DMS153 (cell line): Measurements from ENCODE around the gene RPS6KA4.
A peak's percentile ranks its signal among the peaks of the same experiment; 100 is the strongest.

Source experiments
- DNase-seq: peaks from one replicate; lab custom pipeline; 2025; lab: John Stamatoyannopoulos, UW

The RPS6KA4 gene

DNA sequence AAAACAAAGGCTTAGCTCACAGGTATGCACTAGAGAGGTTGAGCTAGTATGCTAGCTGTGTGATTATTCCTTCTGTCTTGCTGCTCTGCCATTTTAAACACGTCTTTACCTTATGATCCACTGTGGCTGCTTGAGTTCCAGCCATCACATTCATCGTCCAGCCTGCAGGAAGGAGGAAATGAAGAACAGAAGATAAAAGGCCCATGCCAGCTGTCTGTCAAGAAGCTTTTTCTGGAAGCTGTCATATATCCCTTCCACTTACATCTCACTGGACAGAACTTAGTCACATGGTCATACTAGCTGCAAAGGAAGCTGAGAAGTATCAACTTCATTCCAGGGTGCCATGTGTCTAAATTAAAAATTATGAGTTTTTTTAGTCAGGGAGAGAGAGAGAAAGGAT, 31.6 kb upstream of the RPS6KA4 start:
- DNase-seq: no peak

DNA sequence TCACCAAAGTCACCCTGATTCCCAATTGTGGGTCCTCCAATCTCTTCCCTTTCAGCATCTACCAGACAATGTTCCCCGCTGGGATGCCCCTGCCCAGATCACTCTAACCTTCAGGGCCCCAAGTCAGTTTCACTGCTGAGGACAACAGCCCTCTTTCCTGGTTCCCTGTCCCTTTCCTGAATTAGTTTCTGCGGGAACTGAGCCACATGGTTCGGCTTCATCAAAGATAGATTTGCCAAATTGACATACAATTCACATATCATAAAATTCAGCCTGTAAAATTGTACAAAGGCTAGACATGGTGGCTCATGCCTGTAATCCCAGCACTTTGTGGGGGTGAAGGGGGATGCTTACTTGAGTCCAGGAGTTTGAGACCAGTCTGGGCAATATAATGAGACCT, 31.0 kb upstream of the RPS6KA4 start:
- DNase-seq: no peak

DNA sequence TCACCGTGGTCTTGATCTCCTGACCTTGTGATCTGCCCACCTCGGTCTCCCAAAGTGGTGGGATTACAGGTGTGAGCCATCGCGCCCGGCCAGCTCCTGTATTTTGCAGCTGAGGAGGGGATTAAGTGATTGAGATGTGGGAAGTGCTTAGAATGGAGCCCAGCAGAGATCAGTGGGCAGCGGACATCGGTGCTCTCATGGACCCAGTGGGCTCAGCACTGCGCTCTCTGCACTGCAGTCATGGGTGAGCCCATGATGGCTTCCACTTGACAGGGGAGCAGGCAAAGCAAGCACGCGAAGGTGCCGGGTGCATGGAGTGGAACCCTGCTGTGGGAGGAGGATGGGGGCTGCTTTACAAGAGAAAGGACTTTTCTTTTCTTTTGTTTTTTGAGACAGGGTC, 28.1 kb upstream of the RPS6KA4 start:
- no peak for DNase-seq

DNA sequence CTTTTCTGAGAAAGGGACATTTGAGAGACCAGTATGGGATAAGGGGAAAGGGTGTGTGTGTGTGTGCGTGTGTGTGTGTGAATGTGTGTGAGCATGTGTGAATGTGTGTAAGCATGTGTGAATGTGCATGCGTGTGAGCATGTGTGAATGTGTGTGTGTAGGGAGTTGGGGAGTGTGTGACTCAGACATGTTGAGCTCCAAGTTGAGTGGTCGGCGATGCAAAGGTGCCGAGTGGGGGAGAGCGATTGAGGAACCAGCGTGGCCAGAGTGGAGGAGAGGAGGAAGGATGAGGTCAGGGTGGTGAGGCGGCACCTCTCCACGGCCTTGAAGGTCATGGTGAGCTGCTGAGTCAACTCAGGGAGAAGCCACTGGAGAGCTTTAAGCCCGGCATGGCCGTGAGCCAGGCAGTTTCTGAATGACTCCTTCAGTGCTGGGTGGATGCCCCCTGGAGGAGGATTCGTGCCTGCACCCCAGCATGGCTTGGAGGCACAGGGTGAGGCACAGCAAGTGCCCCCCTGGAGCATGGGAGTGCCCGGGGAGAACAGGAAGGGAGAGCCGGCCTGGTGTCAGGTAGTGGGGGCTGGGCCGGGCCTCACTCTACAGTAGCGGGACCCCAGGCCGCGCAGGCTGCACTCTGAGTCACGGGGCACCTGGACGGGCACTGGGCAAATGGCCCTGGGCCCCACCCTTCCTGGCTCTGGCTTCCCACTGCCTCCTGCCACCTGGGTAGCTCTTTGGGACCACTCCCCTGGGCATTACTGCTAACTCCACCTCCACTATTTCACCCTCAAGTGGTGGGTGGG, 27.2 kb upstream of the RPS6KA4 start:
- DNase-seq: peak; percentile 70

DNA sequence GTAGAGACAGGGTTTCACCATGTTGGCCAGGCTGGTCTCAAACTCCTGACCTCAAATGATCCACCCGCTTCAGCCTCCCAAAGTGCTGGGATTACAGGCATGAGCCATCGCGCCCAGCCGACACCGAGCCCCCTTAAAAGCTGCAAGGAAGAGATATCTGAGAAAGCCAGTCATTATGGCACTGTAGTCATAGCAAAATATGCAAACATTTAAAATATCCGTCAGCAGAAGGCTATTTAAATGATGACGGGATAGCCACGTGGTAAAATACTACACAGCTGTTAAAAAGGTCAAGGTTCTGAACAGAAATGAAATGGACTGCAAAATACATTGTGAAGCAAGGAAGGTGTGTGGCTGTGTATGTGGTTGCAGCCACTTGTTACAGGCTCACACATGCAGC, 25.4 kb upstream of the RPS6KA4 start:
- DNase-seq: no peak

DNA sequence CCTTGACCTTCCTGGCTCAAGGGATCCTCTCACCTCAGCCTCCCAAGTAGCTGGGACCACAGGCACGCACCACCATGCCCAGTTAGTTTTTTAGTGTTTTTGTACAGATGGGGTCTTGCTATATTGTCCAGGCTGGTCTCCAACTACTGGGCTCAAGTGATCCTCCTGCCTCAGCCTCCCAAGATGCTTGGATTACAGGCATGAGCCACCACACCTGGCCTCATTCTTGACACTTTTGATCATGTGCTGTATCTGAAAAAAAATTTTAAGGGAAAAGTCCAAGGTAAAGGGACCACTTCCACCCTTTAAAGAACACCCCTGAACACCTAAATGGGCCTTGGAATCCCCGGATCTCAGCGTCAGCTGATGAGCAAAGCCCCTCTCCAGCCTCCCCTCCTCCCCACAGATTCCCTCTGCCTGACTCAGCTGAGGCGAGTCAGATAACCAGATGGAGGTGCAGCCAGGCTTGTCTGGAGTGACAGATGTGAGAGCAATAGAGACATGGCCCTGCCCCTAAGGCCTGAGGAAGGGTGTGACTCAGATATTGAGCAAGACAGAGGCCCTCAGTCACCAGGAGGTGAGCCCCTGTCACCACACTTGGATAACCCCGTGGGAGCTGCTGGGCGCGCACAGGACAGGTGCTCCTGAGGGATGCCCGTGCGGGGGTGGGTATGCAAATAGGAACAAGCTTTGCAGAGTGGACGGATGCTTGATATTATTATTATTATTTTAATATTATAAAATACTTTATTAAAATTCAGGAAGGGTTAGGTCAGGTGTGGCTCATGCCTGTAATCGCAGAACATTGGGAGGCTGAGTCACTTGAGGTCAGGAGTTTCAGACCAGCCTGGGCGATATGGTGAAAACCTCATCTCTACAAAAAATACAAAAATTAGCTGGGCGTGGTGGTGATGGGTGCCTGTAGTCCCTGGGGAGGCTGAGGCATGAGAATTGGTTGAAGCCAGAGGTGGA, 23.9 kb upstream of the RPS6KA4 start:
- DNase-seq: peak; percentile 87

DNA sequence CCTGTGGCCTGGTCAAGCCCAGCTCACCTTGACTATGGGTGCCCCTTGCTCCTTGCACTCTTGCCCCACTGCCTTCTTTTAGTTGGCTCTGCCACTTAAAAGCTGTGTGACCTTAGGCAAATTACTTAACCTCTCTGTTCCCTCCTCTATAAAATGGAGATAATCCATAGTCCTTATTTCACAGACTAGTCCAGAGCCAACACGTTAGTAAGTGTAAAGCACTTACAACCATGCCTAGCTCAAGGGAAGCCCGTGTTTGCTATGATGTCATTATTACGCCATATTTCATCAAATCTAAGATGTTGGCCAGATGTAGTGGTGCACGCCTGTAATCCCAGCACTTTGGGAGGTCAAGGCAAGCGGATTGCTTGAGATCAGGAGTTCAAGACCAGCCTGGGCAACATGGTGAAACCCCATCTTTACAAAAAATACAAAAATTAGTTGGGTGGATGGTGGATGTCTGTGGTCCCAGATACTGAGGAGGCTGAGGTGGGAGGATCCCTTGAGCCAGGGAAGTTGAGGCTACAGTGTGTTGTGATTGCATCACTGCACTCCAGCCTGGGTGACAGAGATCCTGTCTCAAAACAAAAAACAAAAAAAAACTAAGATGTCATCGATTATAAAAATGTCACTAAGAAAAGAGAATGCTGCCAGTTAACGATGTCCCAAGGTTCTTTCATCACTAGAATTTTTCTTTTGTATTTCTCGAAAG, 21.3 kb upstream of the RPS6KA4 start:
- DNase-seq: no peak

DNA sequence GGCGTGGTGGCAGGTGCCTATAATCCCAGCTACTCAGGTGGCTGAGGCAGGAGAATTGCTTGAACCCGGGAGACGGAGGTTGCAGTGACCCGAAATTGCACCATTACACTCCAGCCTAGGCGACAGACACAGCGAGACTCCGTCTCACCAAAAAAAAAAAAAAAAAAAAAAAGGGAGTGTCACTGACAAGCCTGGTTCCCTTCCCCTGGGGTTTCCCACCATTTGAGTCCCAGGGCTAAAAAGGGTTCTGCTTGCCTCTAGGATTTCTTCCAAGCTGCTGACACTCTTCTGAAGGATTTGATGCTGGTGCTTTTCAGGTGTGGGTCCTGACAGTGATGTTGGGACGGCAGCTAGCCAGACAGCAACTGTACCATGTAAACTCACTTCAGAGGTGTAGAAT, 20.2 kb upstream of the RPS6KA4 start:
- no peak for DNase-seq

DNA sequence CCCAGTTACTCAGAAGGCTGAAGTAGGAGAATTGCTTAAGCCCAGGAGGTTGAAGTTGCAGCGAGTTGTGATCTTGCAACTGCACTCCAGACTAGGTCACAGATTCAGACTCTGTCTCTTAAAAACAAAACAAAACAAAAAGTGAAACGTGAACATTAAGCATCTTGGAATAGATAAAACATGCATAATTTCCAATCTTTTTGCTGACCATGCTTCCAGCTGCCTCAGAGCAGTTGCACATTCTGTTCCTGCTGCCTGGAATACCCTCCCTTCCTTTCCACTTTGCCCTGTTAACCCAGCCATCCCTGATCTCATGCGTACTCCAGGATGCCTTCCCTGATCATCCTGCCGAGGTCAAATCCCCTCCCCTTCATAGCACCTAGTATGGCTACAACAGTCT, 19.7 kb upstream of the RPS6KA4 start:
- DNase-seq: no peak

DNA sequence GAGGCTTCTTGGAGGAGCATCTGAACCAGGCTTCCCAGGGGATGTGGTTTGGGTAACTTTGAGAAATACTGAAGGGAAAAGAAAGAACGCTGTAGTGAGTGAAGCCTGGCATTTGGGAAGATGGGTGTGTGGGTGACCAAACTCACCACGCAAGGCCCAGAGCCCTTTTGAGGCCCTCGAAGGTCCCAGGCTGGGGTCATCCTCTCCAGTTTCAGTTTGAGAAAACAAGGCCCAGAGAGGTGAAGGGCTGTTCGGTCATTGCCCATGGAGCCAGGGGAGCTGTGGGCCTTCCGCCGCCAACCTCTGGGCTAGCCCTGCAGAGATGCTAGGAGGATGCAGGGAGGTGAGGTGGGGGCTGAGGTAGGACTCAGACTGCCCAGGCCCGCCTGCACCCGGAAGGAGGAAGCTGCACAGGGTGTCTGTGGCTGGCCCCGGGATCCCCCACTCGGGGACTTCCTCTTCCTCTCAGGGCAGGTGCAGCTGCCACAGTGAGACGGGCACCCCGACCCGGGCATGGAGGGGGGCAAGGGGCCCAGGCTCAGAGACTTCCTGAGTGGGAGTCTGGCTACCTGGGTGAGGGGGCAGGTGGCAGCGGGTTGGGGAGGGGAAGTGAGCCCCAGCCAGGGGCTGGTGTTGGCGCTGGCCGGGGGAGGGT, 19.1 kb upstream of the RPS6KA4 start, which contains the start of gene CCDC88B:
Gene CCDC88B (plus strand): TSS at position 451 of the 655 bp plus-strand sequence. CDS start 63 bp downstream, at position 514.
- DNase-seq: no peak

DNA sequence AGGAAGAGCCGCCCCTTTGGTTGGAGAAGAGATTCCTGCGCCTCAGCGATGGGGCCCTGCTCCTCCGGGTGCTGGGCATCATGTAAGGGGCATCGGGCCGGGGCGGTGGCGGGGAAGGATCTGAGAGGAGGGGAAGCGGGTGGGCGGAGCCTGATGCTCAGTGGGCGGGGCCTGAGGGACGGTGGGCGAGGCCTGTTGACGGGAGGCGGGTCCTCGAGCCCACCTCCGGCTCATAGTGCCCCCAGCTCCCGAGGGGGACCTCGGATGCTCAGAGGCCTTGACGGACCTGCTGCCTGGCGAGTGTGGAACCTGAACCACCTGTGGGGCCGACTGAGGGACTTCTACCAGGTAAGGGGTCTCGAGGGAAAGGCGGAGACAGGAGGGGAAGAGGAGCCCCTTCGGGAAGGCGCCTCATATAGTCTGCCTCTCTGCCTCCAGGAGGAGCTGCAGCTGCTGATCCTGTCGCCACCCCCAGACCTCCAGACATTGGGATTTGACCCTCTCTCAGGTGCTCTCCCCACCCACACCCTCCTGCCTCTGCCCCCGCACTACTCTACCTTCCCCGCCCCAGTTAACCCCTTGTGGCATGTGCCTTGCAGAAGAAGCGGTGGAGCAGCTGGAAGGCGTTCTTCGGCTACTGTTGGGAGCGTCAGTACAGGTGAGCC, 18.2 kb upstream of the RPS6KA4 start:
- no peak for DNase-seq

DNA sequence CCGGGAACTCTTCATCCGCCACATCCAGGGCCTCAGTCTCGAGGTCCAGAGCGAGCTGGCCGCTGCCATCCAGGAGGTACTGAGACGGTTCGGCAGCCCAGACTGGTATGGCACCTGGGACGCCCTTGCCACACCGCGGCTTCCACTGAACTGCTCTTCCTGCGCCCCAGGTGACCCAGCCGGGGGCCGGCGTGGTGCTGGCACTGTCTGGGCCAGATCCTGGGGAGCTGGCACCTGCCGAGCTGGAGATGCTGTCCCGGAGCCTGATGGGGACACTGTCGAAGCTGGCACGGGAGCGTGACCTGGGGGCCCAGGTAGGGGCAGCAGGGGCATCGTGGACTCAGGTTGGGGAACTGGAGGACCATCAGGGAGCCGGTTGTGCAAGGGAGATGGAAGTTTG, 17.5 kb upstream of the RPS6KA4 start:
- DNase-seq: no peak

DNA sequence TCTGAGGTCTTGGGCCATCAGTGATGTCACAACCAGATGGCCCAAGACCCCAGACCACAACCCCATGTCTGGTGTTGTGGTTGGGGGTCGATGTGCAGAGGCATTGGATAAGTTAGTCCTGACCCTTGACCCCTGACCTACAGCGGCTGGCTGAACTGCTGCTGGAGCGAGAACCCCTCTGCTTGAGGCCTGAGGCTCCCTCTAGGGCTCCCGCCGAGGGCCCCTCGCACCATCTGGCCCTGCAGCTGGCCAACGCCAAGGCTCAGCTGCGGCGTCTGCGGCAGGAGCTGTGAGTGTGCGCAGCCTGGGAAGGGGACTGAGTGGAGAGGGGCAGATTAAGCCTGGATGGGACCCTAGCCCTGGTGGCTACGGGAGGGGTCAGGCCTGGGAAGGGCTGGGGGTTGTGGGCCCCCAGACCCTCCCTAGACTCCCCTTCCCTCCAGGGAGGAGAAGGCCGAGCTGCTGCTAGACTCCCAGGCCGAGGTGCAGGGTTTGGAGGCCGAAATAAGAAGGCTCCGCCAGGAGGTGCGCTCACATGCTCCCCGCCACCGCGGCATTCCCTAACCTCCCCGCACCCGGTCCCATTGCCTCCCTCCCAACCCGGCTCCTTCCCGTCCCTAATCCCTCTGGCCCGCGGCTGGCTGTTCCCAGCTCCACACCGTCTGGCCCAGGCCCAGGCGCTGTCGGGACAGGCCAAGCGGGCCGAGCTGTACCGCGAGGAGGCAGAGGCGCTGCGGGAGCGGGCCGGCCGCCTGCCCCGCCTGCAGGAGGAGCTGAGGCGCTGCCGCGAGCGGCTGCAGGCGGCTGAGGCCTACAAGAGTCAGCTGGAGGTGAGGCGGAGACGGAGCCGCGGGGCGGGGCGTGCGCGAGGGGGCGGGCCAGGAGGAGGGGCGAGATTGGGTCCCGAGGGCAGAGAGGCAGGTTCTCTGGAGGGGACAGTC, 16.8 kb upstream of the RPS6KA4 start:
- peak; percentile 73 for DNase-seq

DNA sequence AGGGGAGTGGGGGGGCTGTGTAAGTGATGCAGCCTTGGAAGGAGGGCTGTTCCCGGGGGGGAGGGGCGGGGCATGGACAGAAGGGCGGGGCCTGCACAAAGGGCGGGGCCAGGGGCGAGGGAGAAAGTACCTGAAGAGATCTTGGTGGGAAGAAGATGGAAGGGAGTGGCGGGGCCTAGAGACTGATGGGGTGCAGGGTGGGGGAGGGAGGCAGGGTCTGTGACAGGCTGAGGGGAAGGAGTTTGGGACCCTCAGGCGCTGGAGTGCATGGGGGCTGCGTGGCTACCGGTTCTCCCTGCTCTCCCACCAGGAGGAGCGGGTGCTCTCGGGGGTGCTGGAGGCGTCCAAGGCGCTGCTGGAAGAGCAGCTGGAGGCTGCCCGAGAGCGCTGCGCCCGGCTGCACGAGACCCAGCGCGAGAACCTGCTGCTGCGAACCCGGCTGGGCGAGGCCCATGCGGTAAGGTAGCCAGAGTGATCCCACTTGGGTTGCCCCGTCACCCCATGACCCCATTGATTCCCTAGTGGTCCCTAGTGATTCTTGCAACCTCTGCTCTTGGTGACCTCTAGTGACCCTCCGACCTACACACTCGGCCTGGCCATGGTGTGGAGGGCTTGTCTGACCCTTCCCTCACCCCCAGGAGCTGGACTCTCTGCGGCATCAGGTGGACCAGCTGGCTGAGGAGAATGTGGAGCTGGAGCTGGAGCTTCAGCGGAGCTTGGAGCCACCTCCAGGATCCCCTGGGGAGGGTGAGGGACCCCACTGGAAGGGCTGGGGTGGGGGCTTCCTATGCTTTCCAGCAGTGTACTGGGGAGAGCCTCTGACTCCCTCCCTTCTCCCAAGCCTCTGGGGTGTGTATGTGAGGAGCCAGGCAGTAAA, 15.9 kb upstream of the RPS6KA4 start:
- DNase-seq: no peak

DNA sequence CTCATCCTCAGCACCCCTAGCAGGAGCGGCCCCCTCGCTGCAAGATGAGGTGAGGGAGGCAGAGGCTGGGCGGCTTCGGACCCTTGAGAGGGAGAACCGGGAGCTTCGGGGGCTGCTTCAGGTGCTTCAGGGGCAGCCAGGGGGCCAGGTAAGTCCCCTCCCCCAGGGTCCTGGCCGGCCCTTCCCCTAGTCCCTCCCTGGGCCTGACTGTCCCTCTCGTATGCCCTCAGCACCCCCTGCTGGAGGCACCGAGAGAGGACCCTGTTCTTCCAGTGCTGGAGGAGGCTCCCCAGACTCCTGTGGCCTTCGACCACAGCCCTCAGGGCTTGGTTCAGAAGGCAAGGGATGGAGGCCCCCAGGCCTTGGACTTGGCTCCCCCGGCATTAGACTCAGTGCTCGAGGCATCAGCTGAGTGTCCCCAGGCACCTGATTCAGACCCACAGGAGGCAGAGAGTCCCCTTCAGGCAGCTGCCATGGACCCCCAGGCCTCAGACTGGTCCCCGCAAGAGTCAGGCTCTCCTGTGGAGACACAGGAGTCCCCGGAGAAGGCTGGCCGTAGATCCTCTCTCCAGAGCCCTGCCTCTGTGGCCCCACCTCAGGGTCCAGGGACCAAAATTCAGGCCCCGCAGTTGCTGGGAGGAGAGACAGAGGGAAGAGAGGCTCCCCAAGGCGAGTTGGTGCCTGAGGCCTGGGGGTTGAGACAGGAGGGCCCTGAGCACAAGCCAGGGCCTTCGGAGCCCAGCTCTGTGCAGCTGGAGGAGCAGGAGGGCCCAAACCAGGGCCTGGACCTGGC, 15.0 kb upstream of the RPS6KA4 start:
- no peak for DNase-seq

DNA sequence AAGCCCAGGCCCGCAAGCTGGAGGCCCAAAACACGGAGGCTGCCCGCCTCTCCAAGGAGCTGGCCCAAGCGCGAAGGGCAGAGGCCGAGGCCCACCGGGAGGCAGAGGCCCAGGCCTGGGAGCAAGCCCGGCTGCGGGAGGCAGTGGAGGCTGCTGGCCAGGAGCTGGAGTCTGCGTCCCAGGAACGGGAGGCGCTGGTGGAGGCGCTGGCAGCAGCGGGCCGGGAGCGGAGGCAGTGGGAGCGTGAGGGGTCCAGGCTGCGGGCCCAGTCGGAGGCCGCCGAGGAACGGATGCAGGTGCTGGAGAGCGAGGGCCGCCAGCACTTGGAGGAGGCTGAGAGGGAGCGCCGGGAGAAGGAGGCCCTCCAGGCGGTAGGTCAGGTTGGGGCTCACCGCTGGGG, 14.2 kb upstream of the RPS6KA4 start:
- DNase-seq: no peak

DNA sequence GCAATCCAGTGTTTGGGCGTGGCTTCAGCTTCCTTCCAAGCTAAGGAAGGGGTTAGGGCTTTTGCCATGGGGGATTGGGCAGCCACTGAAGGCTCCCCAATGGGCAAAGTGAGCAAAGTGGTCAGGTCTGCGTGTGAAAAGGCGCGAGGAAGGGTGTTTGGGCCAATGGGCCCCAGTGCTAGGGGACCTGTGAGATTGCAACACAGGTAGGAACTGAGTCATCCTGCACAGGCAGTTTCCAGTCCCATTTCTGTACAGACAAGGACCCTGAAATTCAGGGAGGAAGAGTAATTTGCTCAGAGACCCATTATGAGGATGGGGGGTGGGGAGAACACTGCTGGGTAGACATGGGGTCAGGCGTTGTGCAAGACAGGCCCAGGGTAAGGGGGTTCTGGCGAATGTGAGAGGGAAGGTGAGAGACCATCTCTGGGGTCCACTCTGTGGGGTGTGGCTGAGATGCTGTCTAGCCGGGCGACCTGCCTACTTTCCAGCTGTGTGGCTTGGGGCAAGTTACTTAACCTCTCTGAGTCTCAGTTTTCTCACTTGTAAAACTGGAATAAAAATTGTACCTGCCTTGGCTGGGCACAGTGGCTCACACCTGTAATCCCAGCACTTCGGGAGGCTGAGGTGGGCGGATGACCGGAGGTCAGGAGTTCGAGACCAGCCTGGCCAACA, 11.6 kb upstream of the RPS6KA4 start:
- DNase-seq: no peak
